Ammon's horn (tissue), 1 donor: Measurements from ENCODE around the gene BFSP2.

Source experiments
- DNase-seq: peaks from one replicate; pipeline ENCODE4 v3.0.0-alpha.2; 2016; ENCODE audit warnings: low spot score

The BFSP2 gene

DNA sequence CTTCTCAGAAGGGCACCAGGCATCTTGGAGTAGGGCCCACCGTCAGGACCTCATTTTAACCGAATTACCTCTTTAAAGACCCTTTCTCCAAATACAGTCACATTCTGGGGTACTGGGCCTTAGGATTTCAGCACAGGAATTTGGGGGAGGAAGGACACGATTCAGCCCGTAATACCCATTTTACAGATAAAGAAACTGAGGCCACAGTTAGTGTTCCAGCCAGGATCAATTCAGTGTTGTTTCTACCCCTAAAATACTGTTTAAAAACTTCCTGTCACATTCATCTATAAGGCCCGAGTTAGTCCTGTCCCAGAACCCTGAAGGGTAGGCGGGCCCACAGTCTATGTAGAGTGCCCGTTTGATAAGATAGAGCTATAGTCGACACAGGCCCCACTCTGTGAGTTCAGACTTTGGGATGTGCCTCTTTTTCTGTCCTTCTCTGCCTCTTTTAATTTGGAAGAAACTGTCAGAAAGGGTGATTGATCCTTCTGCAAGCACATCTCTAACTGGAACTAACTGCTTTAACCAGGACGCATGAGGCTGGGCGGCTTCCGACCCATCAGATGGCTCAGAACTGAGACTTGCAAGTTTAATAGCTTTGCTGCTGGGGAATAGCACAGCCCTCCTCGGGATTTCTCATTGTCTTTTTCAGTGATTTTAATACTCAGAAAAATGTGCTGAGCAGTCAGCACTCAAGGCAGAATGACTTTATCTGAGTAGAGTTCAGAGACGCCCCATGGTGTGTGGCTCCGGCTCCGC lies 19.5 kb downstream of the BFSP2 start:
- DNase-seq = no peak

DNA sequence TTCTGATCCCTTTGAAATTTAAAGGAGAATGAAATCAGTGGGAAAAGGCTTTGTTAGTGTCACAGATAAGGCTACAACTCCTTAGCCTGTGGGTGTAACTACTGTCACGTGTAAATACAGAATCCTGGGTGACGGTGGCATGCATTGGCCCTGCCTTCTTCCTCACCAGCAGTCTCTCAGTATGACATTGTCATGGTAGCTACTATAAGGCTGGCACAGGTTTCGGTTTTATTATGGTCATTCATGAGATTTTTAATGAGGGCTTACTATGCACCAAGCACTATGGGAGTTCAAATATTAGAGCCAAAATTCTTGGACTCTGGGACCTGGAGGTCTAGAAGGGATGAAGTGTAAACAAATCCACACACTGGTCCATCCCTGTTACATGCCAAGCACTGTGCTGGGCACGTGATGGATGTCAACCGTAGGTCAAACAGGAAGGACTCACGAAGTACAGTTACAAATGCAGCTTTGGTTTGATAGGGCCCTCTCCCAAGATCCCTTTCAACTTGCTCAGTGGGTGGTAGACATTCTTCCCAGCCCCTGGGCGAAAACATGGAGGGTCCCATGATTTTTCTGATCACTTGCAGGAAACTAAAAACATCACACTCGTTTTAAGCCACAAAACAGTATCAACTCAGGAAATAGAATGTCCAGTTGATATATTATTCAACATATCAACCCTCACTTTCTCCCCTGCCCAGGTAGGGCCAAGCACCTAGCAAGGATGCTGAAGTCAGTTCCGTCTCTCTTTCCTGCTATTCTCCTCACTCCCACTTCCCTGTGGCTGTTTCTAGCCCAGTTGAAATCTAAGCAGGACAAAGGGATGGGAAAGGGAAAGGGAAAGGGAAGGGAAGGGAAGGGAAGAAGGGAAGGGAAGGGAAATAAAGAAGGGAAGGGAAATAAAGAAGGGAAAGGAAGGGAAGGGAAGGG lies 25.3 kb downstream of the BFSP2 start:
- no peak for DNase-seq

DNA sequence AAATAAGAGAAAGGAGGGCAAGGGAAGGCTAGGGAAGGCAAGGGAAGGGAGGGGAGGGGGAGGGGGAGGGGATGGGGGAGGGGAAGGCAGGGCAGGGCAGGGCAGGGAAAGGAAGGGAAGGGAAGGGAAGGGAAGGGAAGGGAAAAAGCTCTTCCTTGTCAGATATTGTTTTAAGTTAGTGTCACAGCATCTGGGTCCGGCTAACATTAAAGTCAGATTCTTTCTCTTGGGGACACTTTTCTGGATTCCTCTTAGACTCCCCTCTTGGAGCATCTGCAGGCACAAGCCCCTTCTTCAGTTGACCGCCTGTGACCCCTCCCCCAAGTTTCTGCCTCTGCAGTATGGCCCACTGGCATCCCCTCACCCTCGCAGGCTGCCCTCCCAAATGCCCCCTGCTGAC lies 26.0 kb downstream of the BFSP2 start:
- DNase-seq = no peak

DNA sequence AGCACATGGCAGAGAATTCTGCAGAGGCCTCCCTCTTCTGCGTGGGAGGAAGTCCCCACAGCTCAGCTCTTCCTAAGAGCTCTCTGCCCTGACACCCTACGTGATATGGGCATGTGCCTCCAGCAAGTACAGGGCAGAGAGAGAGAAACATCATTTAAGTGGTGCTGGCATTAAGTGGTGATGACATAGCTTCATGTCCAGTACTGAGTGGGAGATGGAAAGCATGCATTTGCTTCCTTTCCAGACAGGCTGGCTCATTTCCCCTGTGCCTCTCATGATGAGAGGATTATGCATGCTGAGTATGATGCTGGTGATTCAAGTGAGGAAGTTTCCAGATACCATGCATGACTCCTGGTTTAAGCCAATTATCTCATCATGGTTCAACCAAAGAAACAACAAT lies 26.9 kb downstream of the BFSP2 start:
- DNase-seq = no peak

DNA sequence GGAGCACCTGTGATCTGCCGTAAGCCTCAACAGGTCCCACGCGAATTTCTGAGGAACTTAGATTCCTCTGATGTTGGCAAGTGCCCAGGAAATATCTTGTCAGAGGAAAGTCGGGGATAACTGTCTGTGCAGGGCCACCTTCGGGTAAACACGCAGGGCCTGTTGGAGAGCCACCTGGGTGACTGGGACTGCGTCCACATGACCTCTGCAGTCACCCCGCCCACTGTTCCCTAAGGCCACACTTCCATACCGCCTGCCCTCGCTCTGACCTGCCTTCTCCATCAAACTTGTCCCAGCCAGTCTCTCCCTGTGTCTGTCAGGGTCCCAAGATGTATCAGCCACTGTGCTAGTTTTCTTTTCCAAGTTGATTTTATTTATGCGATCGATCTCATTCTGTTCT lies 28.7 kb downstream of the BFSP2 start:
- DNase-seq = no peak

DNA sequence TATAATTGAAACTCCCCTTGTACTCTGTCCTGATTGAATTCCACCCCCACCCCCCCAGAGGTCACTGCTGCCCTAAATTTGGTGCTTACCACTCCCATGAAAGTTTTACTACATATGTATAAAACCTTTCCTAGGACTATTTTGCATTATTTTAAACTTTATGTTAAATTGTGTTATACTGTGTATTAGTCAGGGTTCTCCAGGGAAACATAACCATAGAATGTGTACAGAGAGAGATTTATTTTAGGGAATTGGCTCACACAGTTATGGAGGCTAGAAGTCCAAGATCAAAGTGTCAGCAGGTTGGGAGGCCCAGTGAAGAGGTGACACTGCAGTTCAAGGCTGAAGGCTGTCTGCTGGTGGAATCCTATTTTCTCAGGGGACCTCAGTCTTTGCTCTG lies 29.2 kb downstream of the BFSP2 start:
- no peak for DNase-seq

DNA sequence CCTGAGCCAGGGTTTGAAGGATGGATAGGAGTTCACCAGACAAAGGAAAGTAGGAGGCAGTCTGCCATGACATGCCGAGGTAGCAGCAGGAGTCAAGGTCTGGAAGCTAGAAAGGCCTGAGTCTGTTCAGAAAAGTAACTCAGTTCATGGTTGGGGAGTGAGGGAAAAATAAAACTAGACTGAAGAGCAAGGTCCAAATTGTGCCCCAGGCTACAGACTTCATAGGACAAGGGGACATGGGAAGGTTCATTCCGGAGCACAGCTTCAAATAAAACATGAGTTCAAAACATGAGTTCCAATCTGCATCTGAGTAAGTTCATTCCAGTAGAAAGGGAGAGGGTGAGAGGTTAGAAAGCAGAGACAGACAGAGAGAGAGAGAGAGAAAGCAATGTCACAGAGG lies 39.7 kb downstream of the BFSP2 start:
- DNase-seq = no peak

DNA sequence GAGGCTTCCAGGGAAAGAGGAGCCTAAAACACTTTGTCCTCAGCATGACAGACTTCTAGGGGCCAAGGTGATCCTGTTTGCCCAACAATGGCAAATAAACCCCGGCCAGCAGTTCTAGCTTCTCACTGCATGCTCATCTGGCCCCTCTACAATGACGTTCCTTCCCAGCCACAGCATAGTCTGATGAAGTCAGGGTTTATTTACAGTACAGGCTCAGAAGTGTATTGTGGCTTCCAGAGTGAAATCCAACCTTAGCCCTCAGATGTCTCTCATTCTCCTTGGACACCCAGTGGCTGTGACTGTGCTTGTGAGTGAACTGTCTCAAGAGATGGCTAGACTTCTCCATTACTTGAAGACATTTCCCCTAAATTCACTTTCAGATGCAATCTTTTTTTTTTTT lies 40.8 kb downstream of the BFSP2 start:
- DNase-seq = no peak

DNA sequence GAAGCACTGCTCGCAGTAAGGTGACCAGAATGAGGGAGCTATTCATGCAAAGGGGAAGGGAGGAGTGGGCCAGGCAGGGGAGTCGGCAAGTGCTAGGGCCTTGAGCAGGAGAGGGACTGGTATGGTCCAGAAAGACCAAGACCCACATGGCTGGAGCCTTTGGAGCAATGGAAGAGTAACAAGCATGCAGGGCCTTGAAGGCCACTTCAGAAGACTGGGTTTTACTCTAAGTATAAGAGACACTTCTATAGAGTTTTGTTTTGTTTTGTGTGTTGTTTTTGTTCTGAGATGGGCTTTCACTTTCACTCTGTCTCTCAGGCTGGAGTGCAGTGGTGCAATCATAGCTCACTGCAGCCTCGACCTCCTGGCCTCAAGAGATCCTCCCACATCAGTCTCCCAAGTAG lies 42.0 kb downstream of the BFSP2 start:
- no peak for DNase-seq

DNA sequence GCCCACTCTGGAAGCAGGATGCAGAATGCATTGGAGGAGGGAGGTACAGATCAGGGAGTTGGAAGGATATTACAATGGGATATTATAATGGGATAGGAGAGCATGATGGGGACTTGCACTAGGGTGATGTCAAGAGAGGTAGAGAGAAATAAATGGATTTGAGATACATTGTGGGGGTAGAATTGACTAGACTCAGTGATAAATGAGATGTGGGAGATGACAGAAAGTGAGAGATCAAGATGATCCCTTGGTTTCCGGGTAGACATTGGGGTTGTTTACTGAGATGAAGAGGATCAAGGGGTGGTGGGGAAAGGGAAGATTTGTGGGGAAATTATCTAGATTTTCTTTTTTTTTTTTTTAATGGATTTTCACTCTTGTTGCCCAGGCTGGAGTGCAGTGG lies 42.7 kb downstream of the BFSP2 start:
- no peak for DNase-seq

DNA sequence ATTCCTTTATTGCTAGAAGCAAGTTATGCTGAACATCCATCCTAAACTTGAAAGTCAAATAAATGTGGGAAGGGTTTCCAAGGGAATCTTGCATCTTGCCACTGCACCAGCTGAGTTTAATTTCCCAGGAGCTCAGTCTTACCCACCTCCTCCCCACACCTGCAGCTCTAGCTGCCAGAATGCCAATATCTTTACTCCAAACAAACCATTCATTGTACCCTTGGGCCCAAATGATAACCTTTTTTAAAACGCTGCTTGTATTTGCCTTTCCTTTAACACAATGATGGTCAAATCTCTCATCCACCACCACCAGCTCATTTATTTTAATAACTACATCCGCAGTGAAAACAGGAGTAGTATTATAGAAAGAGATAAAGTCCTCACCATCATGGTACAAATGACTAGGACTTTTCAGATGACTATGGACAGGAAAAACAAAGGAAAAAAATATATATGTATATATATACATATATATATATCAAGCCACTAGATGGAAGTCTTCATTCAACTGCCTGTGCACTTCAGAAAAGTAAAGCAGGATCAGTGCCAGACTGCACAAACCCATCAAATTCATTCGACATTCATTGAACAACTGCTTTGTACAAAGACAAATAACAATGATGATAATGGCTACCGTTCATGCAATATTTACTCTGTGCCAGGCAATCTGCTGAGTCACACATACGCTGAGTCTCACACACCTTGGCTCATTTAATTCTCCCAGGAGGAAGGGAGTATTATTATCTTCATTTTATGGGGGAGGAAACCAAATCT lies 44.0 kb downstream of the BFSP2 start:
- DNase-seq = no peak

DNA sequence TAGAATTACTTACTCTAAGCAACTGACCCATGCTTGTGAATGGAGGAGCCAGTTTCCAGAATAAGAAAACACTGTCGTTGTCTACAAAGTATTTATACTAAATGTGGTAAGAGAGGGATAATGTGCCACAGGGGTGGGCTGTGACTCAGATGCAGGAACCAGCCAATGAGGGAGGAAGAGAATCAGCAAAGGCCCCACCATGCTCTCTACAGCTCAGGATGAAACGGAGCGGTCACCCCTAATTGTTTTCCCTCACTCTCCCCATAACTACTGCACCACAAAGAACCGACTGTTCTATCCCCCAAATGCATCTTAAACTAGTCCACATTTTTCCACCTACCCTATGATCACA lies 44.5 kb downstream of the BFSP2 start:
- DNase-seq = no peak

DNA sequence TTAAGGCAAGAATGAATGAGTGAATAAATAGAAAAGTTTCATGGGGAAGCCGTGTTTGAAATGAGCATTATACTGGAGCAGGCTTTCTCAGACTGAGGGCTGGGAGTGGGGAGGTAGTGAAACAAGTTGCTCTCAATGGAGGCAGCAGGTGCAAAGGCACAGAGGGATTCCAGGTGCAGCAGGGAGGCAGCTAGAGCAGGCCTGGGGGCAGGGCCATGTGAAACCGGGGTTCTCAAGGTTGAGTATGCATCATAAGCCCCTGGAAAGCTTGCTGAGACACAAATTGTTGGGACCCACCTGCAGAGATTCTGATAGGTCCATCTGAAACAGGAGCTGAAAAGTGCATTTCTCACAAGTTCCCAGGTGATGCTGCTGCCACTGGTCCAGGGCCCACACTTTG lies 45.3 kb downstream of the BFSP2 start:
- no peak for DNase-seq

DNA sequence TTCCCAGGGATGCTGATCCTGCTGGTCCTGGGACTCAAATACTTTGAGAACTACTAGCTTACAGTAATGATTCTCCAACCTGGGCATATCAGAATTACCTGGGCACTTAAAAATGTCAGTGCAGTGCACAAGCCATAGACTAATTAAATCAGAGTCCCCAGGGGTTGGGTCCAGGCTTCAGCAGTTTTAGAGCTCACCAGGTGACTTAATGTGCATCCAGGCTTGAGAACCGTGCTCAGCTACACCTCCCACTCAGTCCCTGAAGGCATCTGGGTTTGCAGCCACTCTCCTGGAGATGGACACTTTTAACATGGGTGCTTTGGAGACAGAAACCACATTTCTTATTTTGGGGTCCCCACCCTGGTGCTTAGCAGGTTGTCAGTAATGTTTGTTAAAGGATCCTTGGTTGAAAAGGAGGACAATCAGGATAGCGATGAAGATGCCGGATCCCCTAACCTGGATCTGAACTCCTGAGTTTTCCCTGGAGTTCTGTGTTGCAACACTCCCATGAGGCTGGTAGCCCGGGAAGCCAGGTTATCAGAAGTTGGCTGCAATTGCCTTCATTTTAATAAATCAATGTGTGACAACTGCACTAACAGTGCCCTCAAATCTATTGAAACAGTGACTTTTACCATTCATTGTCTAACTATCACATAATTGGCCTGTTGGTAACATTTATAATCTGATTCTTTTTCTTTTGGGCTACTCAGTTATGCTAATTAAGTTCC lies 48.1 kb downstream of the BFSP2 start:
- DNase-seq = no peak

DNA sequence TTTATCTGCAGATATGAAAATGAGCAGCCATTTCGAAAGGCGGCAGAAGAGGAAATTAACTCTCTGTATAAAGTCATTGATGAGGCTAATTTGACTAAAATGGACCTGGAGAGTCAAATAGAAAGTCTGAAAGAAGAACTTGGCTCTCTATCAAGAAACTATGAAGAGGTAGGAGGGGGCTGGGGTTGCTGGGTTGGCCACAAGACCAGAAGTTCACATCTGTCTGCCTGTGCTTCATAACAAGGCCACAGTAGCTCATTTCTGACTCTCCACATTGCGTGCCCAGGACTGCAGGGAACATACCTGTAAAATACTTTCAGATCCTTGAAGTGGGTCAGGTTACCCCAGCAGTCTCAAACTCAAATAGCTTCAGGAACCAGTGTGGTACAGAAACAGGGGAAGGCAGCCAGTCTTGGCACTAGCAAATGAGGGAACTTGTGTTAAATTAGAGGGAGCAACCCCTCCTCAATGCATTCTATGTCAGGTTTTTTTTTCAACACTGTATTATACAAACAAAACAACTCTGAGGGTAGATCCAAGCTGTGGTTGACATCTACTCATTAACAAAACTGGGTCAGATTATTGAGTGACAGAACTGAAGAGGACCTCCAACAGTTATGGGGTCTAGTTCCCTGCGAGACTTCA lies 48.7 kb downstream of the BFSP2 start:
- peak; percentile 37 for DNase-seq

DNA sequence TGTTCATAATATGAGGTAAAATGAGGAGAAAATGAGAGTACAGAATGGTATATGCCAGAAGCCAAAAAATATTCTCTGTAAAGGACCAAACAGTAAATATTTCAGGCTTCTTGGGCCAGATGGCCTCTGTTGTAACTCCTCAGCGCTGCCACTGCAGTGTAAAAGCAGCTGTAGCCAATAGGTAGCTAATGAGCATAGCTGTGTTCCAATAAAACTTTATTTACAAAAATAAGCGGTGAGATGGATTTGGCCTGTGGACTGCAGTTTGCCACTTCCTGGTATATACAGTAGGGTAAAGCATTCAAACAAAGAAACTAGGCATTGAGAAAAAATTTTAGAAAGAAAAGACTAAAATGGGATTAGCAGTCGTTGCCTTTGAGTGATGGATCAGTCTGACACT lies 51.5 kb downstream of the BFSP2 start:
- DNase-seq = no peak

DNA sequence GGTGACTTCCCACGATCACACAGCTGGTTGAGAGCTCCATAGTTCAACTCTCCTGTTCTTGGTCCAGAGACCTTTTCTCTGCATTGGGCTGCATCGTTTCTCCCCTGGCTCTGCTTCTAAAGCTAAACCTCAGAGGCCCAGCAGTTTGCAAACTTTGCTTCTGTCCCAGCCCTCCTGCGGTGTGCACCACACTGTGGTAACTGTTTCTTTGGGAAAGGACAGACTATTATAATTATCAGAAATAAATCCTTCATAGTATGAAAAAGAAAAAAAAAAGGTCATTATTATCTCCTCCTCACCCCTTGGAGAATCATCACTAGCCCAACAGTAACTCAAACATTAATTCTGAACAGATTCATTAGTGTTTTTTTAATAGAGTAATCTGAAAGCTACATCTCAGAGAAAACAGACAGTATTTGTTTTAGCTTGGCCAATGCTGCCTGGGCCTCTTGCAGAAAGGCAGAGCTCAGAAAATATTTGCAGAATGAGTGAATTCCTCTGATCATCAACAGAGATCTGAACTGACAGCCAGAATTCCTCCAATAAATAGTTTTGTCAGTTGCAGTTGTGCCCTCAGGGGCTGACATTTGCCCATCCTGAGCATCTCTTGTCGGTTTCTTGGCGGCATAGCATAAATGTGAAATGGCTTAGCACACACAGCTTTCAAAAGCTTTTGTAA lies 52.9 kb downstream of the BFSP2 start:
- DNase-seq = no peak

DNA sequence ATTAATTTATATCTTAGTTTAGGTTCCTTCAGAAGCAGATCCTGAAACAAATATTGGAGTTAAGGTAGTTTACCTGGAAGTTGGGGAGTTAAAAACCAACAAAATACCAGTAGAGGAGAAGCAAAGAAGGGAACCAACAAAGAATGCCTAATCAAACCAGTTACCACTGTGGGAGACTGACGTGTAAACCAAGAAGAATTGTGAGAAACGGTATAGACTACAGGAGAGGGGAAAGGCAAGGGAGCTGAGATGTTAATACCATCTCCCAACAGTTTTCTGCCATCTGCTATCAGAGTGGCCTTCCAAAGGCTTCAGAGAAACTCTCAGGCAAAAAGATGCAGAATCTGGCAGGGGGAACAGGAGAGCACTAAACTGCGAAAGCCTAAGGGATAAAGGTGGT lies 53.5 kb downstream of the BFSP2 start:
- no peak for DNase-seq

DNA sequence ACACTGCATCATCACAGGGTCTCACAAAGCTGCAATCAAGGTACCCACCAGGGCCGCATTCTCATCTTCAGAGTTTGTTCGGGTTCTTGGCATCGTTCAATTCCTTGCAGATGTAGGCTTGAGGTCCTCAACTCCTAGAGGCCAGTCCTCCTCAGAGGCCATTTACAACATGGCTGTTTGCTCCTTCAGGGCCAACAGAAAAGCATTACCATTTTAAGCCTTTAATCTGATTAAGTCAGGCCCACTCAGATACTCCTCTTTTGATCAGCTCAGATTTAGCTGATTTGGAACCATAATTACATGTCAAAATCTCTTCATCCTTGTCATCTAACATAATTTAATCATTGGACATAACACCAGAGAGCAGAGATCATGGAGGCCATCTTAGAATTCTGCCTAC lies 55.4 kb downstream of the BFSP2 start:
- no peak for DNase-seq

DNA sequence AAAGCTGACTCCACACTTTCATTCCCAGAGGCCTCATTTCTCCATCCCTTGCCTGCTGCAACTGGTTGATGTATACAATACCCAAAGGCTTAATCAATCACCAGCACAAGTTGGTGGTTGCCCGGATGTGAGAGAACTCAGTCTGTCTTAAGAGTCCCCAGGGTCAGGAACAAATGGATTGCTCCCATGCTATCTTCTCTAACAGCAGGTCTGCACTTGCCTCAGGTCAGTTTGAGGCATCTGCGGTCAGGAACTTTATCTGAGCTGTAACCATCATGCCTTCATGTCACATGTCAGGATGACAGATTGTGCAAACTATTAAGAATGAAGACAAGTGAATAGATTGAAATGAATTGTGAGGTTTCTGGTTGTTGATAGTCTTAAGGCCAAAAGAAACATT lies 56.1 kb downstream of the BFSP2 start:
- DNase-seq = no peak

DNA sequence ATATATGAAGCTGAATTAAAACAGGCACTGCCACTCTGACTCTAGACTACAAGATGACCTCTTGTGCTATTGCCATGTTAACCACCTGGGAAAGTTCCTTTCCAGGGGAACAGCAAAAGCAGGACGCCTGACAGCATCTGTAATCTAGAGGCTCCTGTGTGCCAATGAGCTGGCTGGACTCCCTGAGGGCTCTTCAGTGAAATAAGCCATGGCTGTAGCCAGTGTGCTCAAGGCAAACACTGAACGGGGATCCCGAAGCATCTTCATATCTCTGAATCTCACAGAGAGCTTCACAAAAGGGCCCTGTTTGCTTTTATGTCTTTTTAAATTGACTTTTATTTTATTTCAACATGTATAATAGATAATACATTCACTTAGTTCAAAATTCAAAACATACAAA lies 57.2 kb downstream of the BFSP2 start:
- DNase-seq = no peak
